ENCODE measurements around the gene DBP.

Gene DBP

DNA sequence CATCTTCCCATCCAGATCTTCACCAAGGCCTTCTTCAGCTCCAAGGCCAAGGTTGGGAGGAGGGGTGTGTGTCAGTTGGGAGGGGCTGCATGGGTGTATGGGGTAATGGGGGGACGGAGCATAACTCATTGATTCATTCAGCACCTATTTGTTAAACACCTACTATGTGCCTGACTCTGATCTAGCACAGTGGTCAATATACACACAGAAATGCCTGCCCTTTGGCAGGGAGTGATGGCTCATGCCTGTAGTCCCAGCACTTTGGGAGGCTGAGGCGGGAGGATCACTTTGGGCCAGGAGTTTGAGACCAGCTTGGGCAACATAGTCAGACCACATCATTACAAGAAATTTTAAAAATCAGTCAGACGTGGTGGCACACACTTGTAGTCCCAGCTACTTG, 49.8 kb downstream of the DBP start:
- TF ChIP-seq, protein P1, sequence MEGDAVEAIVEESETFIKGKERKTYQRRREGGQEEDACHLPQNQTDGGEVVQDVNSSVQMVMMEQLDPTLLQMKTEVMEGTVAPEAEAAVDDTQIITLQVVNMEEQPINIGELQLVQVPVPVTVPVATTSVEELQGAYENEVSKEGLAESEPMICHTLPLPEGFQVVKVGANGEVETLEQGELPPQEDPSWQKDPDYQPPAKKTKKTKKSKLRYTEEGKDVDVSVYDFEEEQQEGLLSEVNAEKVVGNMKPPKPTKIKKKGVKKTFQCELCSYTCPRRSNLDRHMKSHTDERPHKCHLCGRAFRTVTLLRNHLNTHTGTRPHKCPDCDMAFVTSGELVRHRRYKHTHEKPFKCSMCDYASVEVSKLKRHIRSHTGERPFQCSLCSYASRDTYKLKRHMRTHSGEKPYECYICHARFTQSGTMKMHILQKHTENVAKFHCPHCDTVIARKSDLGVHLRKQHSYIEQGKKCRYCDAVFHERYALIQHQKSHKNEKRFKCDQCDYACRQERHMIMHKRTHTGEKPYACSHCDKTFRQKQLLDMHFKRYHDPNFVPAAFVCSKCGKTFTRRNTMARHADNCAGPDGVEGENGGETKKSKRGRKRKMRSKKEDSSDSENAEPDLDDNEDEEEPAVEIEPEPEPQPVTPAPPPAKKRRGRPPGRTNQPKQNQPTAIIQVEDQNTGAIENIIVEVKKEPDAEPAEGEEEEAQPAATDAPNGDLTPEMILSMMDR (IDR thresholded peaks at IDR 0.05; ENCODE audit: control insufficient read depth, extremely low read depth, insufficient read depth) = no peak
- no peak for DNase-seq (ENCODE audit: low read depth)
- H3K4me3 ChIP-seq (ENCODE audit: low read depth, low read length) = no peak overlapping the region

GRCh38 chr19:48582168-48582567, 55.0 kb downstream of the DBP start:
- H3K4me3 ChIP-seq (ENCODE audit: low read depth, low read length) = no peak overlapping the region
- no peak for DNase-seq (ENCODE audit: low read depth)
- TF ChIP-seq, protein P1 (IDR thresholded peaks at IDR 0.05; ENCODE audit: control insufficient read depth, extremely low read depth, insufficient read depth) = no peak
